Measurements from ENCODE around the gene DCTPP1.

DCTPP1 gene

GRCh38 chr16:30379158-30379783 is 50.6 kb downstream of the DCTPP1 start:
- no peak for DNase-seq (ENCODE audit: low spot score)
- ChIA-PET POLR2A (ENCODE audit: low non-redundant PET) (interaction anchor here (0.6 to 0.7 kb wide), 2 partner anchors 19 to 156 kb away, joined by 3 to 6 read pairs; no protein-coding TSS in a partner anchor), CTCF (interaction anchor here (1.1 to 1.5 kb wide), 2 partner anchors 10 to 16 kb away, joined by 3 to 4 read pairs; partner anchors contain the start of gene ZNF48)
- TF ChIP-seq, protein P1, sequence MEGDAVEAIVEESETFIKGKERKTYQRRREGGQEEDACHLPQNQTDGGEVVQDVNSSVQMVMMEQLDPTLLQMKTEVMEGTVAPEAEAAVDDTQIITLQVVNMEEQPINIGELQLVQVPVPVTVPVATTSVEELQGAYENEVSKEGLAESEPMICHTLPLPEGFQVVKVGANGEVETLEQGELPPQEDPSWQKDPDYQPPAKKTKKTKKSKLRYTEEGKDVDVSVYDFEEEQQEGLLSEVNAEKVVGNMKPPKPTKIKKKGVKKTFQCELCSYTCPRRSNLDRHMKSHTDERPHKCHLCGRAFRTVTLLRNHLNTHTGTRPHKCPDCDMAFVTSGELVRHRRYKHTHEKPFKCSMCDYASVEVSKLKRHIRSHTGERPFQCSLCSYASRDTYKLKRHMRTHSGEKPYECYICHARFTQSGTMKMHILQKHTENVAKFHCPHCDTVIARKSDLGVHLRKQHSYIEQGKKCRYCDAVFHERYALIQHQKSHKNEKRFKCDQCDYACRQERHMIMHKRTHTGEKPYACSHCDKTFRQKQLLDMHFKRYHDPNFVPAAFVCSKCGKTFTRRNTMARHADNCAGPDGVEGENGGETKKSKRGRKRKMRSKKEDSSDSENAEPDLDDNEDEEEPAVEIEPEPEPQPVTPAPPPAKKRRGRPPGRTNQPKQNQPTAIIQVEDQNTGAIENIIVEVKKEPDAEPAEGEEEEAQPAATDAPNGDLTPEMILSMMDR (conservative IDR thresholded peaks at IDR 0.05; ENCODE audit: low read depth) = no peak
- H3K27ac ChIP-seq = peak overlapping the region; percentile 99

DNA sequence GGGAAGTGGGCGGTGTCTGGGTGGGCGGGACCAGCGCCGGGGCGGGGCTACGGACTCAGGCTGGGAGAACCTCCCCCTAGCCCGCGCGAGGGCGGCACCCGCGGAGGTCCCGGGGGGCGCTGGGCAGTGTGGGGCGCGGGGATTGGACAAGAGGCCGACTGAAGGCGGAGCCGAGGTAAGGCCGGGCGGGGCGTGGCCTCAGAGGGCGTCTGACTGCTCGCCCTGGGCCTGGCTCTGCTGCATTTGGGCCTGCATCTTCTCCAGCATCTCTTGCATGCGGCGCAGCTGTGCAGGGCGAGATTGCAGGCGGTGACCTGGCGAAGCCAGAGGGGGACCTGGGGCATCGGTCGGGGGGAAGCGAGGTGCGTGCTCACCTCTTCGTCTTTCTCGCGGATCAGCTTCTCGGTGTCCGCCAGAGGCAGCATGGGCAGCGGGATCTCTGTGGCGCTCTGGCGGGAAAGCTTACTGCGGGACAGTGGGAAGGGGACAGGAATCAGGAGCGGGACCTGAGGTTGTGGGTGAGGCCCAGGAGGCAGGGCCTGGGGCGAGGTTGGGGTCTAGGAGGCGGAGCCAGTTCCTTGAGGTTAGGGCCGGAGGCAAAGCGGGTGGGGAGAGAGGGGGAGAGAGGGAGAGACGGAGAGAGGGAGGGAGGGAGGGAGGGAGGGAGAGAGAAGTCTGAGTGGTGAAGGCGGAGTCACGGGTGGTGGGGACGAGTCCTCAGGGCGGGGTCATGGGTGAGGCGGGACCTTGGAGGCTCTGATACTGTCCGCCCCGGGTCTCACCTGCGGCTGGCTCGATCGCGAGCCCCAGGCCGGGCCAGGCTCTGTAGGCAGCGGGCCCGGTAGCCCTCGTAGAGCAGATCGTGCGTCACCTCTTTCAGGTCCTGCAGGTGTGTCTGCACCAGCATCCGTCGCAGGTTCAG is 51.3 kb downstream of the DCTPP1 start:
- ChIA-PET CTCF (interaction anchor here (0.7 to 1.5 kb wide), 6 partner anchors 9 to 31 kb away, joined by 3 to 5 read pairs (median 4); partner anchors contain the start of gene ZNF48), POLR2A (ENCODE audit: low non-redundant PET) (interaction anchor here (0.5 to 1.0 kb wide), 5 partner anchors 17 to 422 kb away, joined by 3 to 6 read pairs (median 5); partner anchors contain the start of gene ZNF48)
- H3K27ac ChIP-seq = peak overlapping the region; percentile 99
- TF ChIP-seq, protein P1 (conservative IDR thresholded peaks at IDR 0.05; ENCODE audit: low read depth) = no peak
- DNase-seq (ENCODE audit: low spot score) = peak; percentile 98

- H3K27ac ChIP-seq = peak overlapping the region; percentile 99
- POLR2A ChIA-PET (ENCODE audit: low non-redundant PET) = interaction anchor here (0.5 to 1.0 kb wide), 3 partner anchors 18 to 423 kb away, joined by 3 to 5 read pairs (median 5); partner anchors contain the start of gene ZNF48
- CTCF ChIA-PET = interaction anchor here (0.7 to 1.5 kb wide), 6 partner anchors 8 to 32 kb away, joined by 3 to 5 read pairs (median 4); partner anchors contain the start of gene ZNF48
- TF ChIP-seq, protein P1 (conservative IDR thresholded peaks at IDR 0.05; ENCODE audit: low read depth) = no peak
- DNase-seq (ENCODE audit: low spot score) = peak; percentile 80
Measured at GRCh38 chr16:30377812-30378235, 52.0 kb downstream of the DCTPP1 start.

- TF ChIP-seq, protein P1 (conservative IDR thresholded peaks at IDR 0.05; ENCODE audit: low read depth) = no peak
- no peak for DNase-seq (ENCODE audit: low spot score)
- ChIA-PET CTCF (no interaction called here), POLR2A (ENCODE audit: low non-redundant PET) (no interaction called here)
- peak overlapping the region; percentile 99 for H3K27ac ChIP-seq
Measured at GRCh38 chr16:30377050-30377811, 52.6 kb downstream of the DCTPP1 start.

DNA sequence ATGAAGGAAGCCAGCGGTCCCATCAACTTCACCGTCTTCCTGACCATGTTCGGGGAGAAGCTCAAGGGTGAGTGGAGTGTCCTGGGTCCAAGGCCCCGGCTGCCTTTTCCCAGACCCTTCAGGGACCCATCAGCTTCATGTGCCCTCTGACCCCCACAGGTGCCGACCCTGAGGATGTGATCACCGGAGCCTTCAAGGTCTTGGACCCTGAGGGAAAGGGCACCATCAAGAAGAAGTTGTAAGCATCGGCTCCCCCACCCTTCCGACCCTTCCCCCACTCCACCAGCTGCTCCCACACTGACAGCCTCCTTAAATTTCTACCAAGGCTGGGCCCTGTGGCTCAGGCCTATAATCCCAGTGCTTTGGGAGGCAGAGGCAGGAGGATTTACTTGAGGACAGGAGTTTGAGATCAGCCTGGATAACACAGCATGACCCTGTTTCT is 53.3 kb downstream of the DCTPP1 start:
- POLR2A ChIA-PET (ENCODE audit: low non-redundant PET) = no interaction called here
- CTCF ChIA-PET = interaction anchor here (0.6 kb wide), 2 partner anchors 16 to 19 kb away, joined by 3 read pairs; partner anchors contain the start of gene ZNF48
- TF ChIP-seq, protein P1 (conservative IDR thresholded peaks at IDR 0.05; ENCODE audit: low read depth) = no peak
- peak overlapping the region; percentile 99 for H3K27ac ChIP-seq
- no peak for DNase-seq (ENCODE audit: low spot score)
